ENCODE measurements around the gene TARDBP. TPM values are rescaled to one million over a fixed set of nuclear protein-coding genes. Genes with fewer than 3 reads are reported as not detected.

TARDBP gene
- total and polyA plus RNA-seq, 2 experiments from 2014 or later, result 80.0 to 129 TPM

GRCh38 chr1:11024874-11025203 is 12.4 kb downstream of the TARDBP start:
- Histone ChIP-seq H3K27ac (no peak overlapping the region), H3K27me3 (no peaks in the 10 kb centered on the region), H3K36me3 (replicated peaks; ENCODE audit: insufficient read depth, low read depth) (peaks cover 4% of the 10 kb centered on the region), H3K79me2 (peaks cover 12% of the 10 kb centered on the region), H3K4me2 (no peak overlapping the region), H4K20me1 (ENCODE audit: insufficient read depth, poor library complexity, severe bottlenecking) (peaks cover 34% of the 10 kb centered on the region), H3K4me3 (no peak overlapping the region), H3K4me1 (ENCODE audit: insufficient read depth) (no peaks in the 10 kb centered on the region), H3K9me3 (ENCODE audit: low read depth) (no peaks in the 10 kb centered on the region), H3K9me2 (replicated peaks; ENCODE audit: insufficient read depth) (no peaks in the 10 kb centered on the region), H2AFZ (no peak overlapping the region)
- no peak for DNase-seq (ENCODE audit: low spot score)
- WGBS (ENCODE audit: low lambda C conversion rate, missing lambda C conversion rate), result 86% methylated on average over 2 of the region's 2 CpGs
- TF ChIP-seq CTCF (IDR thresholded peaks at IDR 0.05; ENCODE audit: poor library complexity), result no peak
- no peak for TF ChIP-seq EZH2phosphoT487 (IDR thresholded peaks at IDR 0.05; ENCODE audit: low read depth, severe bottlenecking, unreplicated experiment)
- no peak for TF ChIP-seq EZH2 (IDR thresholded peaks at IDR 0.05; ENCODE audit: borderline replicate concordance)

DNA sequence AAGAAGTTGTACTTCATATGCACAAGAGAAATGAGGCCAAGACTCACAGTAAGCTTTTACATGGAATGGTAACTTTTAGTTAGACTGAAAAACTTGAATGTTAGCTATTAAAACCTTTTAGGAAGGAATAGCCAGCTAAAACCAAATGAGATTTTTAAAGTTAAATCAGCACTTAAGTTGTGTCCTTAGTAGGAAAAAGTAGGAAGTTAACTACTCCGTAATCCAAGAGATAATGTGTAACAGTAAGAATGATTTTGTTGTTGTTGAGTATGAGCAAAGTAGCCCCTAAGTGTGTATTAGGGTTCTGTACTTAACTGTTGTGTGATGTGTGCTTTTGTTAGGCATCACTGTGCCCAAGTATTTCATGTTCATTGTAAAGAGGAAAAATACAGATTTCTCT is 13.2 kb downstream of the TARDBP start:
- peaks cover 8% of the 10 kb centered on the region for H3K79me2 ChIP-seq
- peaks cover 31% of the 10 kb centered on the region for H4K20me1 ChIP-seq (ENCODE audit: insufficient read depth, poor library complexity, severe bottlenecking)
- peaks cover 4% of the 10 kb centered on the region for H3K36me3 ChIP-seq (replicated peaks; ENCODE audit: insufficient read depth, low read depth)
- H3K4me2 ChIP-seq, result no peak overlapping the region
- no peak overlapping the region for H3K27ac ChIP-seq
- H3K9me3 ChIP-seq (ENCODE audit: low read depth), result no peaks in the 10 kb centered on the region
- no peak overlapping the region for H3K4me3 ChIP-seq
- DNase-seq (ENCODE audit: low spot score), result no peak
- H3K9me2 ChIP-seq (replicated peaks; ENCODE audit: insufficient read depth), result no peaks in the 10 kb centered on the region
- no peak for TF ChIP-seq CTCF (IDR thresholded peaks at IDR 0.05; ENCODE audit: poor library complexity)
- TF ChIP-seq EZH2 (IDR thresholded peaks at IDR 0.05; ENCODE audit: borderline replicate concordance), result no peak
- no peak for TF ChIP-seq EZH2phosphoT487 (IDR thresholded peaks at IDR 0.05; ENCODE audit: low read depth, severe bottlenecking, unreplicated experiment)
- H3K4me1 ChIP-seq (ENCODE audit: insufficient read depth), result no peaks in the 10 kb centered on the region
- H3K27me3 ChIP-seq, result no peaks in the 10 kb centered on the region
- H2AFZ ChIP-seq, result no peak overlapping the region
- 100% methylated on average over 1 of the region's 1 CpG for WGBS (ENCODE audit: low lambda C conversion rate, missing lambda C conversion rate)

- Histone ChIP-seq H3K36me3 (replicated peaks; ENCODE audit: insufficient read depth, low read depth) (peaks cover 4% of the 10 kb centered on the region), H3K9me2 (replicated peaks; ENCODE audit: insufficient read depth) (no peaks in the 10 kb centered on the region), H3K27ac (no peak overlapping the region), H3K4me1 (ENCODE audit: insufficient read depth) (no peaks in the 10 kb centered on the region), H3K9me3 (ENCODE audit: low read depth) (no peaks in the 10 kb centered on the region), H3K27me3 (no peaks in the 10 kb centered on the region), H3K79me2 (peaks cover 8% of the 10 kb centered on the region), H2AFZ (no peak overlapping the region), H3K4me2 (no peak overlapping the region), H3K4me3 (no peak overlapping the region), H4K20me1 (ENCODE audit: insufficient read depth, poor library complexity, severe bottlenecking) (peaks cover 27% of the 10 kb centered on the region)
- WGBS (ENCODE audit: low lambda C conversion rate, missing lambda C conversion rate), result 86% methylated on average over 1 of the region's 1 CpG
- DNase-seq (ENCODE audit: low spot score), result no peak
- TF ChIP-seq EZH2 (IDR thresholded peaks at IDR 0.05; ENCODE audit: borderline replicate concordance) (no peak), CTCF (IDR thresholded peaks at IDR 0.05; ENCODE audit: poor library complexity) (no peak), EZH2phosphoT487 (IDR thresholded peaks at IDR 0.05; ENCODE audit: low read depth, severe bottlenecking, unreplicated experiment) (no peak)
Observed at GRCh38 chr1:11026052-11026451, 13.6 kb downstream of the TARDBP start.

GRCh38 chr1:11026903-11027302 is 14.4 kb downstream of the TARDBP start:
- Histone ChIP-seq H3K27ac (no peak overlapping the region), H3K4me3 (no peak overlapping the region), H3K4me2 (no peak overlapping the region), H3K79me2 (peaks cover 5% of the 10 kb centered on the region), H2AFZ (no peak overlapping the region), H4K20me1 (ENCODE audit: insufficient read depth, poor library complexity, severe bottlenecking) (peaks cover 20% of the 10 kb centered on the region), H3K4me1 (ENCODE audit: insufficient read depth) (no peaks in the 10 kb centered on the region), H3K27me3 (no peaks in the 10 kb centered on the region), H3K9me3 (ENCODE audit: low read depth) (no peaks in the 10 kb centered on the region), H3K9me2 (replicated peaks; ENCODE audit: insufficient read depth) (no peaks in the 10 kb centered on the region), H3K36me3 (replicated peaks; ENCODE audit: insufficient read depth, low read depth) (peaks cover 4% of the 10 kb centered on the region)
- WGBS (ENCODE audit: low lambda C conversion rate, missing lambda C conversion rate), result 98% methylated on average over 5 of the region's 5 CpGs
- no peak for DNase-seq (ENCODE audit: low spot score)
- TF ChIP-seq EZH2 (IDR thresholded peaks at IDR 0.05; ENCODE audit: borderline replicate concordance) (no peak), CTCF (IDR thresholded peaks at IDR 0.05; ENCODE audit: poor library complexity) (no peak), EZH2phosphoT487 (IDR thresholded peaks at IDR 0.05; ENCODE audit: low read depth, severe bottlenecking, unreplicated experiment) (no peak)

Data from hepatocyte (in vitro differentiated cells).